Keratinocyte (primary cell): ENCODE results near the gene GLUL. TPM values are rescaled to one million over a fixed set of nuclear protein-coding genes. Genes with fewer than 3 reads are reported as not detected.

ENCODE experiments used
- DNase-seq: peaks from one replicate; pipeline ENCODE4 v3.0.0-alpha.2; 2011; ENCODE audit warnings: low read depth, missing footprints, low spot score
- FAIRE-seq: peaks from 2 replicates; lab custom pipeline; 2011; peaks lifted over from hg19 to GRCh38; lab: Jason Lieb, UNC
- H2AFZ ChIP-seq: 2 replicates; pipeline ENCODE4 v1.6.0; 2012; ENCODE audit warnings: low read length, control low read depth, inconsistent platforms; ENCODE audit not compliant: control insufficient read depth
- H3K27ac ChIP-seq: 2 replicates; pipeline ENCODE4 v1.5.1; 2011; ENCODE audit warnings: low read length; ENCODE audit not compliant: control insufficient read depth, insufficient read depth
- H3K27me3 ChIP-seq: 3 replicates; pipeline ENCODE4 v1.6.0; 2011; ENCODE audit warnings: low read length; ENCODE audit not compliant: control insufficient read depth, insufficient read depth; ENCODE audit errors: extremely low read depth
- H3K36me3 ChIP-seq, 2 experiments: 2 replicates in 1 of 2; 3 replicates in 1 of 2; pipeline ENCODE4 v1.5.1; 2011; ENCODE audit warnings: low read length in 2 of 2, mild to moderate bottlenecking in 1 of 2; ENCODE audit not compliant: control insufficient read depth in 2 of 2, insufficient read depth in 2 of 2; ENCODE audit errors: extremely low read depth in 1 of 2
- H3K4me1 ChIP-seq: 3 replicates; pipeline ENCODE4 v1.5.1; 2011; ENCODE audit warnings: low read length; ENCODE audit not compliant: control insufficient read depth, insufficient read depth; ENCODE audit errors: extremely low read depth
- H3K4me2 ChIP-seq: 3 replicates; pipeline ENCODE4 v1.6.0; 2011; ENCODE audit warnings: low read depth, low read length; ENCODE audit not compliant: control insufficient read depth, insufficient read depth; ENCODE audit errors: extremely low read depth
- H3K4me3 ChIP-seq, 3 experiments: fragments of 200-600 bp in 1 of 3; sonication (generic) in 1 of 3; 2 replicates in 2 of 3; 3 replicates in 1 of 3; pipeline ENCODE4 v1.5.1; 2011 to 2016; ENCODE audit warnings: low read length in 3 of 3, mild to moderate bottlenecking in 3 of 3, control low read depth in 2 of 3, inconsistent platforms in 1 of 3, low read depth in 1 of 3, mixed read lengths in 1 of 3, mixed run types in 1 of 3, moderate library complexity in 1 of 3; ENCODE audit not compliant: control insufficient read depth in 2 of 3, insufficient read depth in 2 of 3; ENCODE audit errors: extremely low read depth in 1 of 3
- H3K79me2 ChIP-seq: 2 replicates; pipeline ENCODE4 v1.6.0; 2012; ENCODE audit warnings: low read length; ENCODE audit not compliant: control insufficient read depth, insufficient read depth
- H3K9ac ChIP-seq: 3 replicates; pipeline ENCODE4 v1.6.0; 2011; ENCODE audit warnings: low read length; ENCODE audit not compliant: control insufficient read depth, insufficient read depth; ENCODE audit errors: extremely low read depth
- H3K9me1 ChIP-seq: 3 replicates; pipeline ENCODE4 v1.6.0; 2011; ENCODE audit warnings: low read length; ENCODE audit not compliant: control insufficient read depth, insufficient read depth; ENCODE audit errors: extremely low read depth
- H3K9me3 ChIP-seq: 2 replicates; pipeline ENCODE4 v1.5.1; 2012; ENCODE audit warnings: low read depth, low read length; ENCODE audit not compliant: control insufficient read depth
- H4K20me1 ChIP-seq: 3 replicates; pipeline ENCODE4 v1.6.0; 2011; ENCODE audit warnings: low read length; ENCODE audit not compliant: control insufficient read depth, insufficient read depth; ENCODE audit errors: extremely low read depth
- EZH2 ChIP-seq: IDR thresholded peaks from one replicate; pipeline ENCODE4 v1.6.1; 2012; ENCODE audit warnings: inconsistent platforms, mild to moderate bottlenecking, low read length, moderate library complexity
- dilution Hi-C: fragments of 300-500 bp; cut with MboI; formaldehyde crosslinking; loops from one replicate; pipeline ENCODE4 v1.7.0; 2020; ENCODE audit warnings: low sequenced_read_pairs; ENCODE audit not compliant: extremely low pct_ligation_motif_present
- polyA plus RNA-seq, 5 experiments: library from polyadenylated mRNA; depleted of rRNA in 3 of 5; stranded (reverse) in 3 of 5; stranded (forward) in 1 of 5; unstranded in 1 of 5; fragments of >200 nt; gene quantifications; 1 replicate in 1 of 5; 2 replicates in 3 of 5; 3 replicates in 1 of 5; pipeline versions ENCODE4 v1.2.1 to v1.2.3, GENCODE V29; 2011 to 2012; ENCODE audit warnings: missing spikeins in 2 of 5, low read depth in 1 of 5, low replicate concordance in 1 of 5
- TF ChIP-seq, protein P1 (sequence below), 3 experiments: IDR thresholded peaks in 1 of 3; conservative IDR thresholded peaks in 1 of 3; optimal IDR thresholded peaks in 1 of 3; 2 replicates in 2 of 3; 3 replicates in 1 of 3; pipeline versions ENCODE3 to v1.5.1; 2011; ENCODE audit warnings: low read length in 3 of 3, mild to moderate bottlenecking in 3 of 3, moderate library complexity in 2 of 3, control low read depth in 1 of 3, inconsistent platforms in 1 of 3; ENCODE audit not compliant: insufficient read depth in 2 of 3; ENCODE audit errors: extremely low read depth in 1 of 3

GLUL gene
- polyA plus RNA-seq, 1 donor (not counting 4 experiments of a cell fraction or from before 2014, with no cell fraction given) = 593 TPM

DNA sequence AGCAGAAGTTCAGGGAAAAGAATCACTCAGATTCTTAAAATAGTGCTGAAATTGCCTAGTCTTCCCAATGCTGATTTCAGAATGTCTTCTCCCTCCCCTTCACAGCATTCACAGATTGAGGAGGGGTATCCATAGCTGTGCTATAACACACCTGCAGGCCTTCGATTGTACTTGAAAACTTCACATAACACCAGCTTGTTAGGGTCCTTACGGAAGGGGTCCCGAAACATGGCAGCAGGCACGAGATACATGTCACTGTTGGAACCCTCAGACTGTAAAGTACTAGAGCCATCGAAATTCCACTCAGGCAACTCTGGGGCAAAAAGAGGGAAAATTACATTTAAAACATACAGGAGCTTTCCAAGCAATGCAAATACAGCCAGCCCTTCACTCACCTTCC lies 4.6 kb downstream of the GLUL start:
- Histone ChIP-seq H3K9me1 (no peaks in the 10 kb centered on the region), H3K4me2 (no peak overlapping the region), H3K36me3 (peaks cover 39 to 41% of the 10 kb centered on the region in 2 experiments), H2AFZ (no peak overlapping the region), H3K4me1 (peaks cover 11% of the 10 kb centered on the region), H3K4me3 (no peak overlapping the region), H3K27ac (no peak overlapping the region), H3K79me2 (peaks cover 41% of the 10 kb centered on the region), H3K27me3 (no peaks in the 10 kb centered on the region), H3K9ac (no peak overlapping the region), H4K20me1 (peaks cover 17% of the 10 kb centered on the region), H3K9me3 (no peaks in the 10 kb centered on the region)
- DNase-seq (no peak), FAIRE-seq (no peak)
- dilution Hi-C loops = no loop called here
- no peak for TF ChIP-seq EZH2
- TF ChIP-seq, protein P1, sequence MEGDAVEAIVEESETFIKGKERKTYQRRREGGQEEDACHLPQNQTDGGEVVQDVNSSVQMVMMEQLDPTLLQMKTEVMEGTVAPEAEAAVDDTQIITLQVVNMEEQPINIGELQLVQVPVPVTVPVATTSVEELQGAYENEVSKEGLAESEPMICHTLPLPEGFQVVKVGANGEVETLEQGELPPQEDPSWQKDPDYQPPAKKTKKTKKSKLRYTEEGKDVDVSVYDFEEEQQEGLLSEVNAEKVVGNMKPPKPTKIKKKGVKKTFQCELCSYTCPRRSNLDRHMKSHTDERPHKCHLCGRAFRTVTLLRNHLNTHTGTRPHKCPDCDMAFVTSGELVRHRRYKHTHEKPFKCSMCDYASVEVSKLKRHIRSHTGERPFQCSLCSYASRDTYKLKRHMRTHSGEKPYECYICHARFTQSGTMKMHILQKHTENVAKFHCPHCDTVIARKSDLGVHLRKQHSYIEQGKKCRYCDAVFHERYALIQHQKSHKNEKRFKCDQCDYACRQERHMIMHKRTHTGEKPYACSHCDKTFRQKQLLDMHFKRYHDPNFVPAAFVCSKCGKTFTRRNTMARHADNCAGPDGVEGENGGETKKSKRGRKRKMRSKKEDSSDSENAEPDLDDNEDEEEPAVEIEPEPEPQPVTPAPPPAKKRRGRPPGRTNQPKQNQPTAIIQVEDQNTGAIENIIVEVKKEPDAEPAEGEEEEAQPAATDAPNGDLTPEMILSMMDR (optimal IDR thresholded peaks at IDR 0.05 in 1 of 3, IDR thresholded peaks at IDR 0.05 in 1 of 3, conservative IDR thresholded peaks at IDR 0.05 in 1 of 3; ENCODE audit: extremely low read depth in 1 of 3, insufficient read depth in 2 of 3, low read length in 3 of 3) = no peak

DNA sequence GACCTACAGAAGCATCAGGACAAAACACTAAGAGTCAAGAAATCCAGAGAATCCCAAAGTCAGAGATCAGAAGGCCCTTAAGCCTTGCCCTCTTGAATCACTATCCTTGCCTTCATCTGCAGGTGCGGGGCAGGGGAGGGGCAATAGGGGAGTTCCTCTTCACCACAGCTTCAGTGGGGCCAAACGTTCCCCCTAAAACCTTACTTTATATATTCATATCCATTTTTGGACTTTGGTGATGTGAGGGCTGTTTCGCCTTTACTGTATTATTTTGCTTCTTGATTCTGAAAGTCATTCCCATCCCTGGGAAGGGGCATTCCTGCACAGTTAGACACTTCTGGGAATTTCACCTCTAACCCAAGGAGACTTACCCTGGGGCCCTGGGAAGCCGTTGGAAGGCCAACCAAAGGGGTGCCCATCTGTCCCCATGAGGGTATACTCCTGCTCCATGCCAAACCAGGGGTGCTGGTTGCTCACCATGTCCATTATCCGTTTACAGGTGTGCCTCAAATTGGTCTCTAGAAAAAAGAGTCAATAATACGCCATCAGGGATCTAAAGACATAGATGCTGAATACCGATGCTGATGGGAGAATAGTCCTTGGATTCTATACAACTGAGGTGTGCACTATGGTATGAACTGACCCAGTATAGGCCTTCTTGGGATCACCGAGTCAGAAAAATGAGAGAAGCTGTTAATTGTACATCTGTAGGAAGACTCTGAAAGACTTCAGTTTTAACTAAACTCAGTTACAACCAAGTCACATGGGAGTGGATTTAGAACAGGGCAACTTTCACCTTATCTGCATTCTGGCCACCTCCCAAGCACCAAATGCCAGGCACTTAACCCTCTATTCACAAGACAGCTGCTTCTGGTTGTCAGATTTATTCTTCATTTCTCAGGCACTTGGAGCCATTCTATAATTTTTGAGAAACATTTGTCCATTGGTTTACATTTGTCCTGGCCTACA lies 5.4 kb downstream of the GLUL start:
- Histone ChIP-seq H3K9ac (no peak overlapping the region), H2AFZ (no peak overlapping the region), H3K27ac (no peak overlapping the region), H4K20me1 (peaks cover 17% of the 10 kb centered on the region), H3K4me3 (no peak overlapping the region), H3K4me1 (peaks cover 11% of the 10 kb centered on the region), H3K9me1 (no peaks in the 10 kb centered on the region), H3K27me3 (no peaks in the 10 kb centered on the region), H3K79me2 (peaks cover 36% of the 10 kb centered on the region), H3K9me3 (no peaks in the 10 kb centered on the region), H3K4me2 (no peak overlapping the region), H3K36me3 (peaks cover 39 to 41% of the 10 kb centered on the region in 2 experiments)
- TF ChIP-seq, protein P1 (optimal IDR thresholded peaks at IDR 0.05 in 1 of 3, IDR thresholded peaks at IDR 0.05 in 1 of 3, conservative IDR thresholded peaks at IDR 0.05 in 1 of 3; ENCODE audit: extremely low read depth in 1 of 3, insufficient read depth in 2 of 3, low read length in 3 of 3) = no peak
- TF ChIP-seq EZH2 = no peak
- DNase-seq (no peak), FAIRE-seq (no peak)
- dilution Hi-C loops = no loop called here
